Measurements from ENCODE around the gene APH1B. TPM values are rescaled to one million over a fixed set of nuclear protein-coding genes. Genes with fewer than 3 reads are reported as not detected.

APH1B gene
- total RNA-seq, 4 donors from 2014 or later = 17.0 to 42.2 (median 21.8) TPM

DNA sequence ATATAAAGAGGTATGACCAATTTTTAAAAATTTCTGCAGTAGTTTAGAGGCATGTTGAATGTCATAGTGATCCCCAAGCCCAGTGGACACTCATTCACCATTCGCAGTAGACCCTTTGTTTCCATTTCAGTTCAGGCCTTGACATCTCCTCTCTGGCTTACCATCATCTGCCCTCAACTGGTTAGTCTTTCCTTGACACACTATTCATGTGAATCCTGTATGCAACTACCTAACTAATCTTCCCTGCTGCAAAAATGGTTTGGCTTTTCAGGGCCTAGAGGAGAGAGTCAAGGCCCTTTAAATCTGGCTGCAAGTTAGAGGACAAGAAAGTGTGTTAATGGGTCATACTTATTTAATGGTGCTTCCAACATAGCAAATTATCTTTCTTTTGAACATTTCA lies 10.9 kb downstream of the APH1B start:
- TF ChIP-seq, protein P1, sequence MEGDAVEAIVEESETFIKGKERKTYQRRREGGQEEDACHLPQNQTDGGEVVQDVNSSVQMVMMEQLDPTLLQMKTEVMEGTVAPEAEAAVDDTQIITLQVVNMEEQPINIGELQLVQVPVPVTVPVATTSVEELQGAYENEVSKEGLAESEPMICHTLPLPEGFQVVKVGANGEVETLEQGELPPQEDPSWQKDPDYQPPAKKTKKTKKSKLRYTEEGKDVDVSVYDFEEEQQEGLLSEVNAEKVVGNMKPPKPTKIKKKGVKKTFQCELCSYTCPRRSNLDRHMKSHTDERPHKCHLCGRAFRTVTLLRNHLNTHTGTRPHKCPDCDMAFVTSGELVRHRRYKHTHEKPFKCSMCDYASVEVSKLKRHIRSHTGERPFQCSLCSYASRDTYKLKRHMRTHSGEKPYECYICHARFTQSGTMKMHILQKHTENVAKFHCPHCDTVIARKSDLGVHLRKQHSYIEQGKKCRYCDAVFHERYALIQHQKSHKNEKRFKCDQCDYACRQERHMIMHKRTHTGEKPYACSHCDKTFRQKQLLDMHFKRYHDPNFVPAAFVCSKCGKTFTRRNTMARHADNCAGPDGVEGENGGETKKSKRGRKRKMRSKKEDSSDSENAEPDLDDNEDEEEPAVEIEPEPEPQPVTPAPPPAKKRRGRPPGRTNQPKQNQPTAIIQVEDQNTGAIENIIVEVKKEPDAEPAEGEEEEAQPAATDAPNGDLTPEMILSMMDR (IDR thresholded peaks at IDR 0.05; ENCODE audit: low read depth) = no peak

DNA sequence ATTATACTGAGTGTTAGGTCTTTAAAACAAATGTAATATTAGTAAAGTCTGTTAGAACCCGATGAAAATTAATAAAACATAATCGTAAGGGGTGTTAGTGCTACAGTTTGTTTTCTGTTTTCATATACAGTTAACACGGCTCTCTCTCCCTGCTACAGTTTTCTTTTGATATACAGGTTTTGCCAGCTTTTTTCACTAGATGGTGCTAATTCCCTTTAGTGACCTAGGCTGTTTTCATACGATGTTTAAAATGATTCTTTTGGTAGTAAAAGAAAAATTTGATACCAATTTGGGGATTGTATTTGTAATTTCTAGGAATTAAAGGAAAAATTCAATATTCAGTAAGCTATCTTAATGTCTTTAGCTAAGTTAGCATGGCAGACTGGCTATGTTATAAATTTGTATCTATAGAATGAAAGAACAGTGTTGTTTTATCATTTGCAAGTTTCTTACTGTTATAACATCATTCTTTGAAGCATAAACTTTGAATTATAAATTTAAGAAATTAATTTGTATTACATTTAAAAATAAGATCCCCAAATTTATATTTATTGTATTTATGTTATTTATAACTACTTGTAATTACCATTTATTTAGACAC lies 11.5 kb downstream of the APH1B start:
- TF ChIP-seq, protein P1 (IDR thresholded peaks at IDR 0.05; ENCODE audit: low read depth) = no peak

DNA sequence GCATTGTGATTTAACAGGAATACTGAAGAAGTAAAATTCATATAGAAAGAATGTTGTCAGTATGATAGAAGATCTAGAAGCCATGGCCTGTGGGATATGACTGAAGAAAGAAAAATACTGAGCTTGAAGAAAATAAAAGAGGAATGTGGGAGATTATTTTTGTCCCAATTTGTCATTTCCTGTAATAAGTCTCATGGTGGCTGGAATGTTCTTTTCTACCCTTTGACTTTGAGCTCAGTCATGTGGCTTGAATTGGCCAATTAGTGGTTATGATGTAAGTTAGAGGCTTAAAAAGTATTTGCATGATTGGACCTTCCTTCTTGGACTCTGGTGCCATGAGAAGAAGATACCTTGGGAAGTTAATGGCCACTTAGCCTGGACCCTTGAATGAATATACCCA lies 14.1 kb downstream of the APH1B start:
- TF ChIP-seq, protein P1 (IDR thresholded peaks at IDR 0.05; ENCODE audit: low read depth) = no peak

- TF ChIP-seq, protein P1 (IDR thresholded peaks at IDR 0.05; ENCODE audit: low read depth) = no peak
Observed at GRCh38 chr15:63292241-63292640, 14.8 kb downstream of the APH1B start.

GRCh38 chr15:63292771-63293170 lies 15.4 kb downstream of the APH1B start:
- TF ChIP-seq, protein P1 (IDR thresholded peaks at IDR 0.05; ENCODE audit: low read depth) = no peak

DNA sequence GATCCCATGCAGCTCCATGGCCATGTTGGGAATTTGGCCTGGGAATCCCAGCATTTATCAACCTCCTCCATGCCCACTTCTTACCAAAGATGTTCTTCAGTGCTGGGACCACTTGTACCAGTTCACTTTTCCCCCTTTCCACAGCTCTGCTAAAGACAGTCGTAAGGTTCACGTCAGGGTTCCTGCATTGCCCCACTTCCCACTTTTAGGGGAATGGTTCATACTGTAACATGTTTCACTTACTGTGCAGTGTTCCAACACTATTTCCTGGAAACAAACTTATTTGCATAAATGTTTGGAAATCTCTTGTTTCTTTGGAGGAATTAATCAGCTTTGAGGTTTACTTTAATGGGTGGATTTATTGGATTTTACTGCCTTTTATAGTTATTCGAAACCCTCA lies 17.0 kb downstream of the APH1B start:
- TF ChIP-seq, protein P1 (IDR thresholded peaks at IDR 0.05; ENCODE audit: low read depth) = no peak

DNA sequence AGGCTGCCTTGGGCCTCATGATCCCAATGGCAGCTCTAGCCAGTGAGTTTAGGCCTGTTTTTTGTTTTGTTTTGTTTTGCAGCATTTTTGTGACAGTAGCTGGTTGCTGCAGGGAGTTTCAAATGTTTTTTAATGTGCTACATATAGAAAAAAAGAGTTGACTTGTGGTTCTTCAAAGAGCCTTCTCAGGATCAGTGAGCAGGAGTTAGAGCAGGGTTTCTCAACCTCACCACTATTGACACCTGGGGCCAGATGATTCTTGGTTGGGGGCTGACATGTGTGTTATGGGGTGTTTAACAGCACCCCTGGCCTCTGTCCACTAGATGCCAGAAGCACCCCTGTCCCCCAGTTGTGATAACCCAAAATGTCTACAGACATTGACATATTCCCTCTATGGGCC lies 17.9 kb downstream of the APH1B start:
- TF ChIP-seq, protein P1 (IDR thresholded peaks at IDR 0.05; ENCODE audit: low read depth) = no peak

Measured in subcutaneous adipose tissue (tissue), 4 donors.